HCT116 (cell line): ENCODE data around the gene ZNF425. TPM values are rescaled to one million over a fixed set of nuclear protein-coding genes. Genes with fewer than 3 reads are reported as not detected.

Experiments
- ATAC-seq: fragments of 200-7000 bp; cut with Tn5 transposase; 2 replicates; pipeline ENCODE4 v1.9.1; 2020; ENCODE audit warnings: mild to moderate bottlenecking, moderate library complexity
- BruUV-seq: library from RNA; stranded (reverse); fragments of 400-500 nt; replicated peaks from 2 replicates; lab custom pipeline; 2021; lab: Mats Ljungman, UMichigan
- CTCF ChIA-PET: fragments of 300-600 bp; sonication (Branson Sonifier 250); formaldehyde crosslinking; loops from one replicate; lab custom pipeline; 2021; ENCODE audit warnings: antibody characterized with exemption; lab: Charles Lee
- POLR2A ChIA-PET: fragments of 300-600, 350-600 bp; sonication (Branson Sonifier 250); formaldehyde crosslinking; loops from one replicate; lab custom pipeline; 2021; ENCODE audit warnings: antibody characterized with exemption; lab: Charles Lee
- RAD21 ChIA-PET, 2 experiments: fragments of 300-600 bp; sonication (Branson Sonifier 250); formaldehyde crosslinking; loops; one replicate each; lab custom pipeline; 2023; ENCODE audit warnings: low total read pairs in 2 of 2; ENCODE audit not compliant: uncharacterized antibody in 2 of 2, unreplicated experiment in 2 of 2, low non-redundant PET in 1 of 2; lab: Charles Lee
- DNase-seq: peaks from one replicate; pipeline ENCODE4 v3.0.0-alpha.2; 2010; ENCODE audit warnings: low read depth, low spot score
- H2AFZ ChIP-seq: fragments of 200-600 bp; shearing (Covaris generic), sonication (generic); 2 replicates; pipeline ENCODE4 v1.6.1; 2017; ENCODE audit warnings: low read depth, mixed run types, mixed read lengths, antibody characterized with exemption, low read length; ENCODE audit not compliant: poor library complexity, severe bottlenecking
- H3K27ac ChIP-seq: 2 replicates; pipeline ENCODE4 v1.5.1; 2012; ENCODE audit warnings: low read depth, low read length
- H3K27me3 ChIP-seq: fragments of 200-600 bp; sonication (generic); 2 replicates; pipeline ENCODE4 v1.6.1; 2016; ENCODE audit warnings: mixed run types, low read length, mixed read lengths; ENCODE audit not compliant: insufficient read depth
- H3K36me3 ChIP-seq, 2 experiments: fragments of 200-500 bp in 1 of 2; fragments of 200-600 bp in 1 of 2; sonication (Bioruptor generic) in 1 of 2; sonication (generic) in 1 of 2; 2 replicates each; pipeline versions ENCODE4 v1.5.1 to v1.6.1; 2014 to 2016; ENCODE audit warnings: low read length in 2 of 2, inconsistent platforms in 1 of 2, mixed read lengths in 1 of 2, mixed run types in 1 of 2; ENCODE audit not compliant: insufficient read depth in 2 of 2, control insufficient read depth in 1 of 2
- H3K4me1 ChIP-seq, 2 experiments: fragments of 200-600 bp in 1 of 2; sonication (generic) in 1 of 2; 2 replicates each; pipeline versions ENCODE4 v1.5.1 to v1.6.1; 2012 to 2017; ENCODE audit warnings: low read length in 2 of 2, inconsistent platforms in 1 of 2, mild to moderate bottlenecking in 1 of 2, mixed read lengths in 1 of 2, mixed run types in 1 of 2, moderate library complexity in 1 of 2; ENCODE audit not compliant: insufficient read depth in 2 of 2, control insufficient read depth in 1 of 2
- H3K4me2 ChIP-seq: fragments of 200-600 bp; sonication (generic); 2 replicates; pipeline ENCODE4 v1.6.1; 2017; ENCODE audit warnings: mixed run types, low read length, mixed read lengths
- H3K4me3 ChIP-seq, 2 experiments: fragments of 200-600 bp in 1 of 2; sonication (generic) in 1 of 2; replicated peaks in 1 of 2; 2 replicates each; pipeline ENCODE4 v1.5.1; 2011 to 2016; ENCODE audit warnings: low read length in 2 of 2, control low read depth in 1 of 2, low read depth in 1 of 2, mild to moderate bottlenecking in 1 of 2, mixed read lengths in 1 of 2, mixed run types in 1 of 2
- H3K79me2 ChIP-seq: fragments of 200-600 bp; sonication (generic); 2 replicates; pipeline ENCODE4 v1.6.1; 2017; ENCODE audit warnings: mild to moderate bottlenecking, mixed run types, low read length, moderate library complexity, mixed read lengths; ENCODE audit not compliant: insufficient read depth
- H3K9ac ChIP-seq: fragments of 200-600 bp; sonication (generic); 2 replicates; pipeline ENCODE4 v1.6.1; 2016; ENCODE audit warnings: low read length, mixed read lengths
- H3K9me2 ChIP-seq: fragments of 200-600 bp; sonication (generic), shearing (Covaris generic); 2 replicates; pipeline ENCODE4 v1.6.1; 2017; ENCODE audit warnings: mixed run types, mild to moderate bottlenecking, moderate library complexity; ENCODE audit not compliant: insufficient read depth
- H3K9me3 ChIP-seq, 2 experiments: fragments of 200-500 bp in 1 of 2; fragments of 200-600 bp in 1 of 2; sonication (Bioruptor generic) in 1 of 2; sonication (generic) in 1 of 2; 2 replicates each; pipeline ENCODE4 v1.6.1; 2014 to 2017; ENCODE audit warnings: low read length in 2 of 2, mixed read lengths in 2 of 2, inconsistent platforms in 1 of 2, low read depth in 1 of 2, mild to moderate bottlenecking in 1 of 2, mixed run types in 1 of 2, moderate library complexity in 1 of 2; ENCODE audit not compliant: control insufficient read depth in 1 of 2, insufficient read depth in 1 of 2
- H4K20me1 ChIP-seq: fragments of 200-600 bp; sonication (generic), shearing (Covaris generic); 2 replicates; pipeline ENCODE4 v1.6.1; 2017; ENCODE audit warnings: mixed run types, mild to moderate bottlenecking, moderate library complexity; ENCODE audit not compliant: insufficient read depth
- CEBPB ChIP-seq: IDR thresholded peaks from 2 replicates; pipeline ENCODE4 v1.6.1; 2012; ENCODE audit warnings: low read depth
- EGR1 ChIP-seq: IDR thresholded peaks from 2 replicates; pipeline ENCODE4 v1.6.1; 2012; ENCODE audit warnings: low read depth
- EZH2 ChIP-seq: fragments of 200-600 bp; sonication (generic); IDR thresholded peaks from 2 replicates; pipeline ENCODE4 v1.6.1; 2017; ENCODE audit warnings: antibody characterized with exemption, mixed run types
- EZH2phosphoT487 ChIP-seq: fragments of 200-600 bp; IDR thresholded peaks from 2 replicates; pipeline ENCODE4 v1.6.1; 2018; ENCODE audit warnings: antibody characterized with exemption, borderline replicate concordance
- JUND ChIP-seq: IDR thresholded peaks from 2 replicates; pipeline ENCODE4 v1.6.1; 2012
- RAD21 ChIP-seq: IDR thresholded peaks from 2 replicates; pipeline ENCODE4 v1.6.1; 2012; ENCODE audit warnings: low read depth, mild to moderate bottlenecking
- SIN3A ChIP-seq: IDR thresholded peaks from 2 replicates; pipeline ENCODE4 v1.6.1; 2012; ENCODE audit warnings: low read depth
- SRF ChIP-seq: IDR thresholded peaks from 2 replicates; pipeline ENCODE4 v1.6.1; 2012; ENCODE audit warnings: low read depth
- YY1 ChIP-seq: IDR thresholded peaks from 2 replicates; pipeline ENCODE4 v1.6.1; 2011; ENCODE audit warnings: low read length, low read depth, moderate library complexity, mild to moderate bottlenecking; ENCODE audit not compliant: insufficient replicate concordance; ENCODE audit errors: extremely low read depth
- ZFX ChIP-seq: fragments of 450-650 bp; IDR thresholded peaks from 2 replicates; pipeline ENCODE4 v1.6.1; 2017
- ZNF274 ChIP-seq: fragments of 200-500 bp; sonication (Bioruptor generic); IDR thresholded peaks from 2 replicates; pipeline ENCODE4 v1.6.1; 2014; ENCODE audit warnings: mild to moderate bottlenecking, low read depth, low read length, inconsistent platforms
- intact Hi-C: fragments of 100-400 bp; cut with micrococcal nuclease; formaldehyde crosslinking; loops from 2 replicates; pipeline ENCODE4 v1.10.0; 2022
- total RNA-seq: library from RNA; stranded (reverse); gene quantifications from one replicate; pipeline ENCODE4 v1.2.1, GENCODE V29; 2021; ENCODE audit not compliant: unreplicated experiment
- TF ChIP-seq, protein P1 (sequence below), 3 experiments: fragments of 200-600 bp in 1 of 3; sonication (generic) in 1 of 3; IDR thresholded peaks in 2 of 3; conservative IDR thresholded peaks in 1 of 3; 2 replicates each; pipeline ENCODE4 v1.5.1; 2012 to 2017; ENCODE audit warnings: low read depth in 2 of 3, low read length in 2 of 3, antibody characterized with exemption in 1 of 3, borderline replicate concordance in 1 of 3, control low read depth in 1 of 3, mild to moderate bottlenecking in 1 of 3, mixed read lengths in 1 of 3, mixed run types in 1 of 3, moderate library complexity in 1 of 3; ENCODE audit not compliant: insufficient read depth in 1 of 3
- TF ChIP-seq, protein P2 (sequence below): IDR thresholded peaks from 2 replicates; pipeline ENCODE4 v1.6.1; 2012; ENCODE audit warnings: low read depth
- TF ChIP-seq, protein P3 (sequence below): IDR thresholded peaks from 2 replicates; pipeline ENCODE4 v1.6.1; 2011; ENCODE audit warnings: mild to moderate bottlenecking, low read length, moderate library complexity; ENCODE audit not compliant: insufficient replicate concordance; ENCODE audit errors: extremely low read depth

Gene ZNF425
- total RNA-seq, 1 experiment from 2014 or later: 2.1 TPM

DNA sequence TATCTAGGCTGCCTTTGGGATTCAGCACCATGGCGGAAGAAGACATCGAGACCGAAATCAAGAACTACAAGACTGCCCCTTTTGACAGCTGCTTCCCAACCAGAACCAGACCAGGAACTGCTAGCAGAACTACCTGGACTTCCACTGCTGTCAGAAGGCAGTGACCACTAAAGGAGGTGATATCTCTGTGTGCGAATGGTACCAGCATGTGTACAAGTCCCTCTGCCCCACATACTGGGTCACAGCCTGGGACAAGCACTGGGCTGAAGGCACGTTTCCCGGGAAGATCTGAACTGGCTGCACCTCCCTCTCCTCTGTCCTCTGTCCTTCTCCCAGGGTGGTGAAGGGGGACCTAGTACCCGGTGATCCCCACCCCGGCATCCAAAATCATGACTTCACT is 72.2 kb downstream of the ZNF425 start:
- no peak overlapping the region for H2AFZ ChIP-seq
- no peaks in the 10 kb centered on the region for H3K36me3 ChIP-seq
- no TSS peak for BruUV-seq
- H3K9ac ChIP-seq: no peak overlapping the region
- H3K27ac ChIP-seq: no peak overlapping the region
- intact Hi-C loops: no loop called here
- no peaks in the 10 kb centered on the region for H3K27me3 ChIP-seq
- H4K20me1 ChIP-seq: no peaks in the 10 kb centered on the region
- ATAC-seq (no peak), DNase-seq (no peak)
- H3K4me2 ChIP-seq: no peak overlapping the region
- no peak for TF ChIP-seq SIN3A
- no peaks in the 10 kb centered on the region for H3K9me2 ChIP-seq
- H3K4me3 ChIP-seq: no peak overlapping the region
- ChIA-PET RAD21 (no interaction called here), POLR2A (no interaction called here), CTCF (interaction anchor here (2.1 kb wide), 1 partner anchor 12 kb away, joined by 5 read pairs; no protein-coding TSS in a partner anchor)
- peaks cover 0 to 8% of the 10 kb centered on the region in 2 experiments; a peak in 1 of 4 replicates for H3K4me1 ChIP-seq
- H3K79me2 ChIP-seq: no peaks in the 10 kb centered on the region
- no peaks in the 10 kb centered on the region for H3K9me3 ChIP-seq

DNA sequence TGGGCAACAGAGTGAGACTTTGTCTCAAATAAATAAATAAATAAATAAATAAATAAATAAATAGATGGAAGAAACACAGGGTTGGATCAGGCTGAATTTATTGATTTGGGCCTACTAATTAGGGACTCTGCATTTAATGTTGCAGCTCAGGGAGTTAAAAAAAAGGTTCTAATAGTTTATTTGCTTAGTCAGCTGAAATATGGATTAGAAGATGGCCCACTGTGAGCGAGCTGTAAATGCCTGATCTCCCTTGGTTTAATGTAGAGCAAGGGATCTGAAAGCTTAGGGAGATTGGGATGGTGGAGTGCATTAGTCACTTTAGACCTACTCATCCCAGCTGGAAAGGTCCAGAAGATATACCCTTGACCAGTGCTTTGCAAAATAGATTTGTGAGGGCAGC is 72.7 kb downstream of the ZNF425 start:
- intact Hi-C loops: no loop called here
- ChIA-PET CTCF (no interaction called here), RAD21 (no interaction called here), POLR2A (no interaction called here)
- H3K9ac ChIP-seq: no peak overlapping the region
- H3K4me2 ChIP-seq: no peak overlapping the region
- ATAC-seq: no peak
- no peak overlapping the region for H3K27ac ChIP-seq
- no TSS peak for BruUV-seq
- no peaks in the 10 kb centered on the region for H3K36me3 ChIP-seq
- no peaks in the 10 kb centered on the region for H3K27me3 ChIP-seq
- DNase-seq: no peak
- no peak overlapping the region for H3K4me3 ChIP-seq
- no peaks in the 10 kb centered on the region for H3K9me2 ChIP-seq
- H4K20me1 ChIP-seq: no peaks in the 10 kb centered on the region
- H3K79me2 ChIP-seq: no peaks in the 10 kb centered on the region
- no peak overlapping the region for H2AFZ ChIP-seq
- H3K9me3 ChIP-seq: no peaks in the 10 kb centered on the region
- H3K4me1 ChIP-seq: peaks cover 0 to 6% of the 10 kb centered on the region in 2 experiments; a peak in 1 of 4 replicates
- TF ChIP-seq, protein P1, sequence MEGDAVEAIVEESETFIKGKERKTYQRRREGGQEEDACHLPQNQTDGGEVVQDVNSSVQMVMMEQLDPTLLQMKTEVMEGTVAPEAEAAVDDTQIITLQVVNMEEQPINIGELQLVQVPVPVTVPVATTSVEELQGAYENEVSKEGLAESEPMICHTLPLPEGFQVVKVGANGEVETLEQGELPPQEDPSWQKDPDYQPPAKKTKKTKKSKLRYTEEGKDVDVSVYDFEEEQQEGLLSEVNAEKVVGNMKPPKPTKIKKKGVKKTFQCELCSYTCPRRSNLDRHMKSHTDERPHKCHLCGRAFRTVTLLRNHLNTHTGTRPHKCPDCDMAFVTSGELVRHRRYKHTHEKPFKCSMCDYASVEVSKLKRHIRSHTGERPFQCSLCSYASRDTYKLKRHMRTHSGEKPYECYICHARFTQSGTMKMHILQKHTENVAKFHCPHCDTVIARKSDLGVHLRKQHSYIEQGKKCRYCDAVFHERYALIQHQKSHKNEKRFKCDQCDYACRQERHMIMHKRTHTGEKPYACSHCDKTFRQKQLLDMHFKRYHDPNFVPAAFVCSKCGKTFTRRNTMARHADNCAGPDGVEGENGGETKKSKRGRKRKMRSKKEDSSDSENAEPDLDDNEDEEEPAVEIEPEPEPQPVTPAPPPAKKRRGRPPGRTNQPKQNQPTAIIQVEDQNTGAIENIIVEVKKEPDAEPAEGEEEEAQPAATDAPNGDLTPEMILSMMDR (IDR thresholded peaks at IDR 0.05 in 2 of 3, conservative IDR thresholded peaks at IDR 0.05 in 1 of 3; ENCODE audit: borderline replicate concordance in 1 of 3, insufficient read depth in 1 of 3, low read depth in 2 of 3, low read length in 2 of 3): no peak
- TF ChIP-seq, protein P2, sequence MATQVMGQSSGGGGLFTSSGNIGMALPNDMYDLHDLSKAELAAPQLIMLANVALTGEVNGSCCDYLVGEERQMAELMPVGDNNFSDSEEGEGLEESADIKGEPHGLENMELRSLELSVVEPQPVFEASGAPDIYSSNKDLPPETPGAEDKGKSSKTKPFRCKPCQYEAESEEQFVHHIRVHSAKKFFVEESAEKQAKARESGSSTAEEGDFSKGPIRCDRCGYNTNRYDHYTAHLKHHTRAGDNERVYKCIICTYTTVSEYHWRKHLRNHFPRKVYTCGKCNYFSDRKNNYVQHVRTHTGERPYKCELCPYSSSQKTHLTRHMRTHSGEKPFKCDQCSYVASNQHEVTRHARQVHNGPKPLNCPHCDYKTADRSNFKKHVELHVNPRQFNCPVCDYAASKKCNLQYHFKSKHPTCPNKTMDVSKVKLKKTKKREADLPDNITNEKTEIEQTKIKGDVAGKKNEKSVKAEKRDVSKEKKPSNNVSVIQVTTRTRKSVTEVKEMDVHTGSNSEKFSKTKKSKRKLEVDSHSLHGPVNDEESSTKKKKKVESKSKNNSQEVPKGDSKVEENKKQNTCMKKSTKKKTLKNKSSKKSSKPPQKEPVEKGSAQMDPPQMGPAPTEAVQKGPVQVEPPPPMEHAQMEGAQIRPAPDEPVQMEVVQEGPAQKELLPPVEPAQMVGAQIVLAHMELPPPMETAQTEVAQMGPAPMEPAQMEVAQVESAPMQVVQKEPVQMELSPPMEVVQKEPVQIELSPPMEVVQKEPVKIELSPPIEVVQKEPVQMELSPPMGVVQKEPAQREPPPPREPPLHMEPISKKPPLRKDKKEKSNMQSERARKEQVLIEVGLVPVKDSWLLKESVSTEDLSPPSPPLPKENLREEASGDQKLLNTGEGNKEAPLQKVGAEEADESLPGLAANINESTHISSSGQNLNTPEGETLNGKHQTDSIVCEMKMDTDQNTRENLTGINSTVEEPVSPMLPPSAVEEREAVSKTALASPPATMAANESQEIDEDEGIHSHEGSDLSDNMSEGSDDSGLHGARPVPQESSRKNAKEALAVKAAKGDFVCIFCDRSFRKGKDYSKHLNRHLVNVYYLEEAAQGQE: no peak
- TF ChIP-seq EZH2phosphoT487: no peak
- TF ChIP-seq EGR1: no peak
- TF ChIP-seq SIN3A: no peak
- TF ChIP-seq SRF: no peak
- TF ChIP-seq, protein P3, sequence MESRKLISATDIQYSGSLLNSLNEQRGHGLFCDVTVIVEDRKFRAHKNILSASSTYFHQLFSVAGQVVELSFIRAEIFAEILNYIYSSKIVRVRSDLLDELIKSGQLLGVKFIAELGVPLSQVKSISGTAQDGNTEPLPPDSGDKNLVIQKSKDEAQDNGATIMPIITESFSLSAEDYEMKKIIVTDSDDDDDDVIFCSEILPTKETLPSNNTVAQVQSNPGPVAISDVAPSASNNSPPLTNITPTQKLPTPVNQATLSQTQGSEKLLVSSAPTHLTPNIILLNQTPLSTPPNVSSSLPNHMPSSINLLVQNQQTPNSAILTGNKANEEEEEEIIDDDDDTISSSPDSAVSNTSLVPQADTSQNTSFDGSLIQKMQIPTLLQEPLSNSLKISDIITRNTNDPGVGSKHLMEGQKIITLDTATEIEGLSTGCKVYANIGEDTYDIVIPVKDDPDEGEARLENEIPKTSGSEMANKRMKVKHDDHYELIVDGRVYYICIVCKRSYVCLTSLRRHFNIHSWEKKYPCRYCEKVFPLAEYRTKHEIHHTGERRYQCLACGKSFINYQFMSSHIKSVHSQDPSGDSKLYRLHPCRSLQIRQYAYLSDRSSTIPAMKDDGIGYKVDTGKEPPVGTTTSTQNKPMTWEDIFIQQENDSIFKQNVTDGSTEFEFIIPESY: no peak
- no peak for TF ChIP-seq YY1
- TF ChIP-seq RAD21: no peak
- TF ChIP-seq ZFX: no peak
- no peak for TF ChIP-seq CEBPB
- no peak for TF ChIP-seq ZNF274
- TF ChIP-seq JUND: no peak
- TF ChIP-seq EZH2: no peak
